ENCODE data around the gene ATP1A4. TPM values are rescaled to one million over a fixed set of nuclear protein-coding genes. Genes with fewer than 3 reads are reported as not detected.

The ATP1A4 gene
- total and polyA plus RNA-seq, 2 of the 8 experiments (the other 6 are each of a cell fraction or from before 2014, with no cell fraction given), result 0.48 to 0.61 TPM

DNA sequence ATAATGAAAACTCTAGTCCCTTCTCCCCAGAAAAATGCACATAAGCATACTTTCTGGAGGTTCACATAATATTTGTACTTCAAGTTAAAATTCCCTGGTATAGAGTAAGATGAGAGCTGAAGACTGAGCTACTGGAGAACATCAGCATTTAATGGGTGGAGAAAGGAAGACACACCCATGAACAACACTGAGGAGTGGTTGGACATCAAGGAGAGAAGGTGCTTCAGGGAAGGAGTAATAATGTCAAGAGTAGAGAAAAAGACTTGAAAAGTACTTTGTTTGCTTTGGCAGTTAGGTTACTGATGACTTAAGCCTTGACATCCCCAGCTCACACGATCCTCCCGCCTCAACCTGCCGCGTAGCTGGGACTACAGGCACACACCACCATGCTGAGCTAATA, 75.6 kb downstream of the ATP1A4 start:
- Histone ChIP-seq H3K27me3 (replicated peaks in 1 of 4; ENCODE audit: control insufficient read depth in 3 of 4, extremely low read depth in 1 of 4, insufficient read depth in 3 of 4, low read length in 3 of 4) (no peaks in the 10 kb centered on the region), H3K4me3 (ENCODE audit: extremely low read depth in 1 of 4, insufficient read depth in 2 of 4, low read depth in 3 of 4, low read length in 4 of 4) (no peak overlapping the region), H2AFZ (ENCODE audit: low read length) (no peak overlapping the region), H2BK12ac (ENCODE audit: low read depth, low read length) (no peak overlapping the region), H3K18ac (ENCODE audit: extremely low read depth, low read length) (no peak overlapping the region), H3K9ac (replicated peaks in 1 of 4; ENCODE audit: extremely low read depth in 1 of 4, low read depth in 3 of 4, low read length in 3 of 4) (no peak overlapping the region), H3K4me1 (replicated peaks in 1 of 4; ENCODE audit: control insufficient read depth in 3 of 4, insufficient read depth in 4 of 4, low read length in 3 of 4) (no peaks in the 10 kb centered on the region), H3K23me2 (ENCODE audit: low read depth, low read length) (no peaks in the 10 kb centered on the region), H3K4ac (replicated peaks; ENCODE audit: insufficient read length, low read depth, low read length) (no peak overlapping the region), H3K9me3 (ENCODE audit: insufficient read depth in 2 of 2, low read depth in 1 of 2, low read length in 1 of 2) (no peaks in the 10 kb centered on the region), H3K56ac (replicated peaks; ENCODE audit: insufficient read length, low read depth, low read length) (no peak overlapping the region), H4K8ac (ENCODE audit: extremely low read depth, insufficient read depth, low read length) (no peak overlapping the region), H2BK15ac (ENCODE audit: low read length) (no peak overlapping the region), H3K79me1 (ENCODE audit: low read depth, low read length) (no peaks in the 10 kb centered on the region), H3K23ac (ENCODE audit: insufficient read length) (no peak overlapping the region), H3K79me2 (ENCODE audit: control insufficient read depth in 1 of 2, insufficient read depth in 2 of 2, low read length in 2 of 2) (no peaks in the 10 kb centered on the region), H2BK5ac (ENCODE audit: low read depth, low read length) (no peak overlapping the region), H2BK120ac (replicated peaks; ENCODE audit: low read depth, low read length) (no peak overlapping the region), H3K27ac (ENCODE audit: low read depth, low read length) (no peak overlapping the region), H4K20me1 (replicated peaks in 1 of 2; ENCODE audit: control insufficient read depth in 1 of 2, insufficient read depth in 2 of 2, low read length in 2 of 2) (peaks cover 0 to 2% of the 10 kb centered on the region in 2 experiments), H3K14ac (ENCODE audit: insufficient read length) (no peak overlapping the region), H2BK20ac (ENCODE audit: low read length) (no peak overlapping the region), H3K4me2 (ENCODE audit: insufficient read depth in 1 of 2, low read depth in 2 of 2, low read length in 2 of 2) (no peak overlapping the region), H2AK5ac (ENCODE audit: low read depth, low read length) (no peak overlapping the region), H4K91ac (replicated peaks; ENCODE audit: insufficient read length, low read length) (no peak overlapping the region), H3K36me3 (ENCODE audit: control insufficient read depth in 2 of 4, insufficient read depth in 4 of 4, low read length in 3 of 4) (peaks cover 27 to 92% (median 65%) of the 10 kb centered on the region in 4 experiments), H4K5ac (ENCODE audit: insufficient read length, low read depth, low read length) (no peak overlapping the region)
- FAIRE-seq (no peak), DNase-seq (ENCODE audit: low read depth in 1 of 2, low spot score in 2 of 2) (no peak)
- WGBS, 2 experiments (ENCODE audit: extremely low coverage in 1 of 2, insufficient coverage in 1 of 2, insufficient read length in 1 of 2, insufficient replicate concordance in 2 of 2, low coverage in 1 of 2, low lambda C conversion rate in 2 of 2, missing lambda C conversion rate in 1 of 2), result 99% methylated on average over 4 of the region's 4 CpGs; no CpG with 5 or more reads in 1 of the 2 experiments
- CTCF ChIA-PET (ENCODE audit: partially characterized antibody), result interaction anchor here (0.6 to 3.4 kb wide), 12 partner anchors 8 to 151 kb away, joined by 3 to 28 read pairs (median 5); no protein-coding TSS in a partner anchor
- POLR2A ChIA-PET (ENCODE audit: partially characterized antibody), result interaction anchor here (2.4 kb wide), 1 partner anchor 58 kb away, joined by 7 read pairs; no protein-coding TSS in a partner anchor
- TF ChIP-seq POLR2AphosphoS5 (IDR thresholded peaks at IDR 0.05; ENCODE audit: low read depth, low read length) (no peak), JUND (IDR thresholded peaks at IDR 0.05; ENCODE audit: low read length) (no peak), KDM5A (IDR thresholded peaks at IDR 0.05; ENCODE audit: low read length) (no peak), YY1 (IDR thresholded peaks at IDR 0.05; ENCODE audit: low read depth, low read length) (no peak)
